Stomach smooth muscle (tissue), 2 donors: ENCODE results near the gene LPCAT3.

Experiments used
- H3K27ac ChIP-seq: one replicate; pipeline ENCODE4 v1.7.0; 2013; ENCODE audit warnings: mild to moderate bottlenecking, low read length, inconsistent platforms
- H3K27me3 ChIP-seq, 2 donors: one replicate each; pipeline ENCODE4 v1.7.0; 2013; ENCODE audit warnings: low read length in 2 of 2; ENCODE audit not compliant: insufficient read depth in 2 of 2, control insufficient read depth in 1 of 2
- H3K36me3 ChIP-seq, 2 donors: one replicate each; pipeline ENCODE4 v1.7.0; 2013; ENCODE audit warnings: low read length in 2 of 2; ENCODE audit not compliant: control insufficient read depth in 2 of 2, insufficient read depth in 2 of 2
- H3K4me1 ChIP-seq: one replicate; pipeline ENCODE4 v1.7.0; 2013; ENCODE audit warnings: low read length; ENCODE audit not compliant: control insufficient read depth, insufficient read depth
- H3K4me3 ChIP-seq, 2 donors: one replicate each; pipeline ENCODE4 v1.7.0; 2013; ENCODE audit warnings: low read length in 2 of 2
- H3K9ac ChIP-seq, 2 donors: one replicate each; pipeline ENCODE4 v1.7.0; 2013; ENCODE audit warnings: low read length in 2 of 2, mild to moderate bottlenecking in 1 of 2
- H3K9me3 ChIP-seq, 2 donors: one replicate each; pipeline ENCODE4 v1.7.0; 2013; ENCODE audit warnings: low read length in 2 of 2; ENCODE audit not compliant: control insufficient read depth in 2 of 2
- donor health status: healthy.
- donor health status: Pancreatic carcinoma.

The LPCAT3 gene, protein sequence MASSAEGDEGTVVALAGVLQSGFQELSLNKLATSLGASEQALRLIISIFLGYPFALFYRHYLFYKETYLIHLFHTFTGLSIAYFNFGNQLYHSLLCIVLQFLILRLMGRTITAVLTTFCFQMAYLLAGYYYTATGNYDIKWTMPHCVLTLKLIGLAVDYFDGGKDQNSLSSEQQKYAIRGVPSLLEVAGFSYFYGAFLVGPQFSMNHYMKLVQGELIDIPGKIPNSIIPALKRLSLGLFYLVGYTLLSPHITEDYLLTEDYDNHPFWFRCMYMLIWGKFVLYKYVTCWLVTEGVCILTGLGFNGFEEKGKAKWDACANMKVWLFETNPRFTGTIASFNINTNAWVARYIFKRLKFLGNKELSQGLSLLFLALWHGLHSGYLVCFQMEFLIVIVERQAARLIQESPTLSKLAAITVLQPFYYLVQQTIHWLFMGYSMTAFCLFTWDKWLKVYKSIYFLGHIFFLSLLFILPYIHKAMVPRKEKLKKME

DNA sequence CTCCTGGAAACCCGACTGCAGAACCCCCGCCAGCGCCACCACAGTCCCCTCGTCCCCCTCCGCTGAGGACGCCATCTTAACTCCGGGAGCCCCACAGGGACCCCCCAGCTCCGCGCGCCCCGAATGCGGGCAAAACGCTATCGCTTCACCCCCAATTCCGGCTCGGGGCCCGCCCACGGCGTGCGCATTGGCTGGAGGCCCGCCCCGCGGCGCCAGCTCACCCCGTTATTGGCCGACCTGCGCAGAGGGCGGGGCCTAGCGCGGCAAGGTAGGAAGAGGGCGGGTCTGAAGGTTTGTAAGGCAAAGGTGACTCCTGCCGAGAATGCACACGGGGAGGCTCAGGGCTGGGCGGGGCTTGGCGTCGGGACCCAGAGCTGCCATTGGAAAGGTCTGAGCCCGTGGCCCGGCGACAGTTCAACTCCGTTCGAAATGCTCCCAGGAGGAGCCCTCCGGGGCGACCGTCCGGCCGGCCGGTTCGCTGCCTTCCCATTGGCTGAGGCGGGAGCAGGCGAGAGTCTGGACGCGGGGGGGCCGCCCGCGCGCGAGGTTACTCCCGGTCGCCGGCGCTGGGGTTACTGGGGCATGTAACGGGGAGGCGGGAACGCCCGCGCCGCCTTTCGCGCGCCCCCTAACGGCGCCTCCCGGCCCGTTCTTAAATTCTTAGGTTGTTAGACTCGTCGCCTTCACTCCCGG lies at the start of gene LPCAT3:
Gene LPCAT3 (minus strand): TSS at position 127 of the 693 bp plus-strand sequence. CDS start 52 bp downstream, at position 75.
- peak within 1 kb of the TSS; percentile 85 to 90 for H3K4me3 ChIP-seq
- H3K27ac ChIP-seq: peak within 1 kb of the TSS; percentile 92
- H3K27me3 ChIP-seq: no peaks in the 10 kb centered on the region
- no peaks in the 10 kb centered on the region for H3K9me3 ChIP-seq
- peaks cover 3% of the 10 kb centered on the region for H3K4me1 ChIP-seq
- H3K9ac ChIP-seq: peak within 1 kb of the TSS; percentile 82 to 83
- peaks cover 0 to 3% of the 10 kb centered on the region in 2 donors for H3K36me3 ChIP-seq

DNA sequence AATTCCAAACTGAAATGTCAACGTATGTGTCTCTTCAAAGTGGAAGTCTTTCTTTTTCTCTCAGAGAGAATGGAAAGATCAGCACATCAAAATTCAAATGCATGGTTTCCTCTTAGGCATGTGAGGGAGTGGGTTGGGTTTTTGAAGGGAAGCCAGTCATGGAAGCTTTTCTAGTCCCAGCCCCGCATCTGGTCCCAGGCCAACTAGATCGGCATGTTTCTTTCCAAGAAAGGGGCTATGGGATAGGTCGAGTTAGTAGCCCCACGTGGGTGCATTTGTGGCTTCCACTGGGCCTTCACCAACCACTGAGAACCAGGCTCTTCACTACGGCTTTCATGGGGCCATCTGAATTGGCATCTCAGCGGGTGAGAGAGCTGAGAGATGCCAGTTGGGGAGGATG lies 48.8 kb upstream of the LPCAT3 start:
- Histone ChIP-seq H3K36me3 (peaks cover 55 to 63% of the 10 kb centered on the region in 2 donors), H3K27ac (no peak overlapping the region)

DNA sequence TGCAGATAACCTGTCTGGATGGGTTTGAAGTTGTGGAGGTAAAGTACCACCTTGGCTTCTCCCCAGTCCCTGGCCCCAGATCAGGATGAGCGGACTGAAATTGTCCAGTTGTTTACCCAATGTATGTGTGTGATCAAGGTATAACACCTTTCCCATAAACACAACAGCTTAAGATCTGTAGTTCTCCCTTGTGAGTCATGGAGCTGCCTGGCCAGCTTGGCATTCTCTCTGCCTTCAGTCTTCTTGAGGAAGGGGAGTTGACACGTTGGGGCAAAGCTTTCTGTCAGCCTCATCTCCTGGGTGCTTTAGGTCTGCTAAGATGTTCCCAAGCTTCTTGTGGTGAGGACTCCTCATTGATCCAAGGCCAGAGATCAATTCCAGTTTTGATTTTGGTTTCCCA lies 48.3 kb upstream of the LPCAT3 start:
- peaks cover 21% of the 10 kb centered on the region for H3K4me1 ChIP-seq

More for the DNA sequence above, 48.8 kb upstream of the LPCAT3 start:
- Histone ChIP-seq H3K9ac (no peak overlapping the region), H3K27me3 (no peaks in the 10 kb centered on the region), H3K4me1 (peaks cover 19% of the 10 kb centered on the region), H3K9me3 (no peaks in the 10 kb centered on the region), H3K4me3 (no peak overlapping the region)

DNA sequence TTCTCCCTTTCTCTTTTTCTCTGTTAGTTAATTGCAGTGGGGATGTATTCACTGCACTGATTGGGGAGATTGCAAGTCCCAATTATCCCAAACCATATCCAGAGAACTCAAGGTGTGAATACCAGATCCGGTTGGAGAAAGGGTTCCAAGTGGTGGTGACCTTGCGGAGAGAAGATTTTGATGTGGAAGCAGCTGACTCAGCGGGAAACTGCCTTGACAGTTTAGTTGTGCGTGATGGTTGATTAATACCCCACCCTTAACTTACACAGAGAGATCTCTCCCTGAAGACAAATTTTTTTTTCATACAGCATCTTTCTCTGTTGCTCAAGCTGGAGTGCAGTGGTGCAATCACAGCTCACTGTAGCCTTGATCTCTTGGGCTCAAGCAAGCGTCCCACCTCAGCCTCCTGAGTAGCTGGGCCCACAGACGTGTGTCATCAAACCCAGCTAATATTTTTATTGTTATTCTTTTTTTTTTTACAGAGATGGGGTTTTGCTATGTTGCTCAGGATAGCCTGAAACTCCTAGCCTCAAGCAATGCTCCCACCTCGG lies 46.9 kb upstream of the LPCAT3 start:
- Histone ChIP-seq H3K36me3 (peaks cover 50 to 60% of the 10 kb centered on the region in 2 donors), H3K9ac (no peak overlapping the region), H3K9me3 (no peaks in the 10 kb centered on the region), H3K27ac (no peak overlapping the region), H3K27me3 (no peaks in the 10 kb centered on the region), H3K4me3 (no peak overlapping the region), H3K4me1 (peaks cover 30% of the 10 kb centered on the region)

More for the DNA sequence above, 48.3 kb upstream of the LPCAT3 start:
- Histone ChIP-seq H3K27me3 (no peaks in the 10 kb centered on the region), H3K4me3 (no peak overlapping the region), H3K27ac (peak overlapping the region; percentile 6), H3K36me3 (peaks cover 55 to 63% of the 10 kb centered on the region in 2 donors), H3K9me3 (no peaks in the 10 kb centered on the region), H3K9ac (no peak overlapping the region)

DNA sequence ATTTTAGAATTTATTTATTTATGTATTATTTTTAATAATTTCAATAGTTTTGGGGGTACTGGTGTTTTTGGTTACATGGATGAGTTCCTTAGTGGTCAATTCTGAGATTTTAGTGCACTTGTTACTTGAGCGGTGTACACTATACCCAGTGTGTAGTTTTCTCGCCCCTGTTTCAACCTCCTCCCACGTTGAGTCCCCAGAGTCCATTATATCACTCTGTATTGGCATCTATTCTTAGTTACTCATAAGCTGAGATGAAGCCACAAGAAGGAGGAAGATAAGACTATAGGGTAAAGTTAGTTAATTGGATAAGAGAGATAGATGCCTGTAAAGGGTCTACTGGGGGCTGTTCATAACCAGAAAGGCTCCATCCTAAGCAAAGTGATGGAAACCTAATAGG lies 46.2 kb upstream of the LPCAT3 start:
- peaks cover 32% of the 10 kb centered on the region for H3K4me1 ChIP-seq
- no peaks in the 10 kb centered on the region for H3K9me3 ChIP-seq
- no peak overlapping the region for H3K9ac ChIP-seq
- no peak overlapping the region for H3K4me3 ChIP-seq
- H3K36me3 ChIP-seq: peaks cover 45 to 54% of the 10 kb centered on the region in 2 donors
- no peaks in the 10 kb centered on the region for H3K27me3 ChIP-seq
- H3K27ac ChIP-seq: no peak overlapping the region

DNA sequence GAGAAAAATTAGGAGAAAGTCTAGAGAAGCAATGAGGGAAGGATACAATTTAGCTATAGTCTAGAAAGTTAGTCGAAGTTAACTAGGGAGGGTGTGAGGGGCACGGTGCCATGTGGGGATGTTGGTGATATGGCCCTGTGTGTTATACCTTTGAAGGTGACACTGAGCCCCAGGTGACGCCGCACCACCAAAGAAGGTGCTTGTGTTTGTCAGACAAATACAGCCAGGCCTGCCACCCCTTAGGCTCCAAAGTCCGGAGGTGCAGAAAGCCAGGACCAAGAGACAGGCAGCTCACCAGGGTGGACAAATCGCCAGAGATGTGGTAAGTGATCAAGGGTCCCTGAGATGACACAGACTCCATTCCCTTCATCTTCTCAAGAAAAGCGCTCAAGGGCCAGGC lies 43.3 kb upstream of the LPCAT3 start:
- H3K27ac ChIP-seq: peak overlapping the region; percentile 85
- H3K4me1 ChIP-seq: peaks cover 18% of the 10 kb centered on the region
- H3K9ac ChIP-seq: peak overlapping the region; percentile 85 to 89
- no peaks in the 10 kb centered on the region for H3K9me3 ChIP-seq
- peaks cover 25 to 34% of the 10 kb centered on the region in 2 donors for H3K36me3 ChIP-seq
- H3K27me3 ChIP-seq: no peaks in the 10 kb centered on the region
- peak overlapping the region; percentile 81 to 85 for H3K4me3 ChIP-seq

DNA sequence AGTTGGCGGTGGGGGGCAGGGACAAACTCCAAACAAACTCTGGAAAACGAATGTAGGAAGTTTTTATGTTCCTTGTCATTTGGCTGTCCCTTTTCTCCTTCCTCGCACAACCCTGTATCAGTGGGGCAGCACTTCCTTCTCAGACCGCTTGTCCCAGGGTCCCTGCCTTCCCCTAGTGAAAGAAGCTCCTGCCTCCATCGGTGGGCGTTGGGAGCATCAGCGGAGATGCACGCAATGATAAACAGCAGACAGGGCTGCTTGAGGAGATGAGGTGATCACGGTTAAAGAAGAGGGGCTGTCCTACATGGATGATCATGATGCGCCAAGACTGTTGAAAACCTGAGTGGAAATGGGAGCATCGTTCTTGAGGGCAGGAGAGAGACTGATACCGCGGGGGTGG lies 42.9 kb upstream of the LPCAT3 start:
- H3K9ac ChIP-seq: peak overlapping the region; percentile 85 to 89

DNA sequence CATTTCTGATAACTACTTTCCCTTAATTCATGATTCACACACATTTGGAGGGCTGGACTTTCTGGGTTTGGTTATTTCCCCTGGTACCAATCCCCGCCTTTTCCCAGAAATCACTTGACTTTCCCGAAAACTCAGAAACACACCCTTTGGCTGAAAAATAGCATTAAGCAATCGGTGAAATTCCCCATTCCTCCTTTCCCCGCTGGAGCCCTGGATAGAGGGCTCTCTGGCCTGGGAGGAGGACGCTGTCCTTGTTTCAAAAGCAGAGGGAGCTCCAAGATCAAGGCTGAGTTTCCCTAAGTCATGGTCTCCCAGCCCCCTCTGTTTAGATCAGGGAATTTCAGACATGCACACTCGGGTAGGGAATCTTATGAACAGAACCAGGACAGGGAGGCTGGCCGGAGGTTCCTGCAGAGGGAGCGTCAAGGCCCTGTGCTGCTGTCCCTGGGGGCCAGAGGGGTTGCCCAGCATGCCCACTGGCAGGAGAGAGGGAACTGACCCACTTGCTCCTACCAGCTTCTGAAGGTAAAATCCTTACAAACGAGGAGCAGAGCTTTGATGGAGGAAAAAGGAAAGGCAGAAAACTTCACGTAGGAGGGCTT lies 42.2 kb upstream of the LPCAT3 start, which contains the start of gene C1S:
Gene C1S (plus strand): TSS at position 366 of the 602 bp plus-strand sequence. CDS start 1,195 bp downstream, outside the sequence.
- Histone ChIP-seq H3K27ac (peak within 1 kb of the TSS; percentile 85), H3K9me3 (no peaks in the 10 kb centered on the region), H3K4me3 (peak within 1 kb of the TSS; percentile 81 to 85), H3K4me1 (peaks cover 18% of the 10 kb centered on the region), H3K36me3 (peaks cover 14 to 23% of the 10 kb centered on the region in 2 donors), H3K27me3 (no peaks in the 10 kb centered on the region), H3K9ac (peak within 1 kb of the TSS; percentile 85 to 89)

More for the DNA sequence above, 42.9 kb upstream of the LPCAT3 start:
- Histone ChIP-seq H3K9me3 (no peaks in the 10 kb centered on the region), H3K36me3 (peaks cover 21 to 29% of the 10 kb centered on the region in 2 donors), H3K27me3 (no peaks in the 10 kb centered on the region), H3K4me1 (peaks cover 18% of the 10 kb centered on the region), H3K27ac (peak overlapping the region; percentile 85), H3K4me3 (peak overlapping the region; percentile 81 to 85)

DNA sequence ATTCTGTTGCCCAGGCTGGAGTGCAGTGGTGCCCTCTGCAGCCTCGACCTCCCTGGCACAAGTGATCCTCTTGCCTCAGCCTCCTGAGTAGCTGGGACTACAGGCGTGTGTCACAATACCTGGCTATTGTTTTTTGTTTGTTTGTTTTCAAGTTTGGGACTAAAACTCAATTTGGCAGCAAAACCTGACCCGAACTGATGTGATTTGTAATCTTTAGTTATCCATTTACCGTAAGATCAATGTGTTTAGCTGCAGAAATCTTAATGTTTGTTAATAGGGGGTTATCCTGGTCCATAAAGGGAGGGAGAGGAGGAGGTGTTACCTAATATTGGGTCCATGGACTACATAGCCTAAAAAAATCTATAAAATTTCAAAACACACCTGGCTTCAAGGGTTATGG lies 41.5 kb upstream of the LPCAT3 start:
- Histone ChIP-seq H3K9ac (peak overlapping the region; percentile 68 to 85), H3K27me3 (no peaks in the 10 kb centered on the region), H3K4me1 (peaks cover 18% of the 10 kb centered on the region), H3K9me3 (no peaks in the 10 kb centered on the region), H3K27ac (peak overlapping the region; percentile 85), H3K36me3 (peaks cover 10 to 19% of the 10 kb centered on the region in 2 donors), H3K4me3 (peak overlapping the region; percentile 23 to 81)

DNA sequence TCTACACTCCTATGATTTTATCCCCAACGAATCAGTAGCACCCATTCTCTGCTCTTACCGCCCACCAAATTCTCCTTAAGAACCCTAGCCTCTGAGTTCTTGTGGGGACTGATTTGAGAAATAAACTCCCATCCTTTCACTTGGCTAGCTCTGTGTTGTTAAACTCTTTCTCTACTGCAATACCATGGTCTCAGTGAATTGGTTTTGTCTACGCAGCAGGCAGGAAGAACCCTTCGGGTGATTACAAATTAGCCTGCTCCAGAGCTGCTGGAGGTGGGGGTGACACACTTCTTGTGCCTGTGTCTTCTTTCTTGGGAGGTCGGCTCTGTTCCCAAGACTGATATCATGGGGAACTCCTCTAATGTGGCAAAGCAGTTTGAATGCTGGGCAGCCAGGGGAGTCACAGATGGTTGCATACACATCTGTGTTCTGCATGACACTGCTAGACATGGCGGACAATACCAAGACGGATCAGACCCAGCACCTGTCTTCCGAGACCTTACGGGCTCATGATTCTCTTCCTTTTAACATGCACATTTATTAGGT lies 40.6 kb upstream of the LPCAT3 start:
- Histone ChIP-seq H3K9ac (no peak overlapping the region), H3K9me3 (no peaks in the 10 kb centered on the region), H3K36me3 (peaks cover 9 to 15% of the 10 kb centered on the region in 2 donors), H3K27ac (no peak overlapping the region), H3K4me3 (no peak overlapping the region), H3K27me3 (no peaks in the 10 kb centered on the region), H3K4me1 (peaks cover 18% of the 10 kb centered on the region)
